HG03439 (cell line): Measurements from ENCODE around the gene OR11H6.
"Not testable (repeated sequence)": the region's sequence is repeated elsewhere in the genome, so short reads cannot be mapped to it uniquely, and the experiment has no call there.

Source experiments
- ATAC-seq: cut with Tn5 transposase; IDR thresholded peaks from one replicate; pipeline ENCODE4 v1.9.1; 2021; ENCODE audit warnings: mild to moderate bottlenecking, moderate library complexity; ENCODE audit not compliant: unreplicated experiment

Gene OR11H6

DNA sequence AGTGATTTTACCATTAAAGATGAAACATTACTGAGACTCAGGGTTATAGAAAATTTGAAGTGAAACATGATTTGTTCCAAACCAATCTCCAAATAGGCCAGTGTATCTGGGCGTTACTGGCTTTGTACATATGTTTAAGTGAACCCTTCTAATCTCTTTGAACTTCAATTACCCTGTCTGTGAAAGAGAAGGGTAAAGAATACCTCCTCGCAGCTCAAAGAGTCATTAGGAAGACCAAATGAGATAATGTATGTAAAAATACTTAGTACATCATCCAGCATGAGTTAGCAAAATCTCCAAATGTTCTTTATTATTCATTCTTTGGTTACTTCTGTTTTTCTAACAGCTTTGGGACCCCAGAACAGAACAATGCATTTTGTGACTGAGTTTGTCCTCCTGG, at the start of gene OR11H6:
OR11H6 (plus strand) TSS at position 301 of the 400 bp plus-strand sequence; CDS start at position 301, 0 bp downstream.
- no peak for ATAC-seq

- not testable (repeated sequence) for ATAC-seq
These were observed 49.3 kb upstream of the OR11H6 start for GRCh38 chr14:20174205-20174604.

DNA sequence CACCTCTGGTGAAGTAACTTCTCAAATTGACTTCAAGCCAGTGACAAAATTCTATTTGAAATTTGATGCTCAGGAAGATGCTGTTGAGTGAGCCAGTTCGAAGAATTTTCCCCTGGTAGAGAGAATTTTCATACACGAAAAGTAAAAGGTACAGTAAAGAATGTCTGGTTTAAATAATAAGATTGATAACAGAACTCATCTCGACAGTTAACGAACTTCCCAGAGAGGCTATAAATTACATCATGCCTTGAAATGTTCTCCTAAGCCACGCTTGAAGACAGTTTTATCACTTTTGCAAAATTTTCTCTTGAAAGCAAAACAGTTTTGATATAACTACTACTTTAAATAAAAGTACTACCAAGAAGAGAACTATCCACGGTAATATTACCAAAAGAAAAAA, 47.2 kb upstream of the OR11H6 start:
- no peak for ATAC-seq

GRCh38 chr14:20177433-20177974, 46.0 kb upstream of the OR11H6 start:
- ATAC-seq, result no peak

- no peak for ATAC-seq
These were observed 44.3 kb upstream of the OR11H6 start for GRCh38 chr14:20179218-20179617.

DNA sequence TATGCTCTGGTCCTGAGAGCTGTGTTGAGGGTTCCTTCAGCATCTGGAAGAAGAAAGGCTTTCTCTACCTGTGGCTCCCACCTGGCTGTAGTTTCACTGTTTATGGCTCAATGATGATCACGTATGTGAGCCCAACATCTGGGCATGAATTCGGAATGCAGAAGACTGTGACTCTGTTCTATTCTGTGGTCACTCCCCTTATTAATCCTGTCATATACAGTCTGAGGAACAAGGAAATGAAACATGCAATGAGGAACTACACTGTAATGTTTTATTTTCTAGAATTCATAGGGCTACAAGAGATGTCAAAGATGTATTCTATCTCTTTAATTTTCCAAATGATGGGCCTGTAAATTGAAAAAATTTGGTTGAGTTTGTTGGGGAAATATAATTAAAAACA, 43.6 kb upstream of the OR11H6 start:
- no peak for ATAC-seq

- ATAC-seq, result no peak
These were observed 43.0 kb upstream of the OR11H6 start for GRCh38 chr14:20180486-20180885.

DNA sequence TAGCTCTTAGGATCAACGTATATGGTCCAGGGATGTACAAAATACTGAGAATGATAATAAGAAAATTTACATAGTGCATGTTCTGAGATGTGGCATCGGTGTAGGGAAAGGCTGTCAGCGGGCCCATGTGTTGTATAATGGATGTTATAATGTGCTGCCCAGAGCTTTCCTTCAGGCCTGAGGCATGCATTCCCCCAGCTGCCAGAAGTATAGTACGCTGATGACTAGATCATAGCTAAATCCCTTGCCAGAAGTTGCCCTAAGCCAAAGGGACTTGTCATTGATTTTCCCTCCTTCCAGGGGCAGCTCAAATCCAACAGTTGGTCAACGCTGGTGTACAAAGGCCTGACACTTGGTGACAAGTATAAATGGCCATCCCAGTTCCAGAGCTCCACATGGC, 39.3 kb upstream of the OR11H6 start:
- ATAC-seq, result no peak

GRCh38 chr14:20190596-20190995, 32.9 kb upstream of the OR11H6 start, which contains the start of gene OR11G2:
Gene OR11G2, plus strand, starts transcription at chr14:20190896. Its CDS starts 6,542 bp downstream, at chr14:20197438.
- ATAC-seq, result no peak

- no peak for ATAC-seq
These were observed 32.1 kb upstream of the OR11H6 start for GRCh38 chr14:20191396-20191795.

GRCh38 chr14:20194101-20194500, 29.4 kb upstream of the OR11H6 start:
- no peak for ATAC-seq

GRCh38 chr14:20195170-20195569, 28.3 kb upstream of the OR11H6 start:
- ATAC-seq, result not testable (repeated sequence)

DNA sequence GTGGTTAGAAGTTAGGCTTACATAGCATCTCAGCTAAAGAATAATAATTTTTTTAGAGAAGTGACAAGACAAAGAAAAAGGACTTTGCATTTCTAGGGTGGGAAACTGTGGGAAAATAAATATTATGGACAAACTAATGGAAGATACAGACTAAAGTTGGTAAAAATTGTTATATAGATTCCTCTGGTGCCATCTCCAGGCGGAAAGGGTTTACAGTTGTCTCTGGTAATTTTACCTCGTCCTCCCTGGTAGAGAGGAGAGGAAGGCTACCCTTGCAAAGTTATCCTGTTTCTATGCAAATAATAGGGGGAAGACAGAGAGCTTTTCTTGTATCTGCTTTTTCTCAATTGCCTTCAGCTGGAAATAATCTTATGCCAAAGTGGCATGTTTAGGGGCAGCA, 27.6 kb upstream of the OR11H6 start:
- ATAC-seq, result no peak

DNA sequence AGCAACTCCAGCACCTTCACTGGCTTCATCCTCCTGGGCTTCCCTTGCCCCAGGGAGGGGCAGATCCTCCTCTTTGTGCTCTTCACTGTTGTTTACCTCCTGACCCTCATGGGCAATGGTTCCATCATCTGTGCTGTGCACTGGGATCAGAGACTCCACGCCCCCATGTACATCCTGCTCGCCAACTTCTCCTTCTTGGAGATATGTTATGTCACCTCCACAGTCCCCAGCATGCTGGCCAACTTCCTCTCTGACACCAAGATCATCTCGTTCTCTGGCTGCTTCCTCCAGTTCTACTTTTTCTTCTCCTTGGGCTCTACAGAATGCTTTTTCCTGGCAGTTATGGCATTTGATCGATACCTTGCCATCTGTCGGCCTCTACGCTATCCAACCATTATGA, 26.1 kb upstream of the OR11H6 start:
- no peak for ATAC-seq

DNA sequence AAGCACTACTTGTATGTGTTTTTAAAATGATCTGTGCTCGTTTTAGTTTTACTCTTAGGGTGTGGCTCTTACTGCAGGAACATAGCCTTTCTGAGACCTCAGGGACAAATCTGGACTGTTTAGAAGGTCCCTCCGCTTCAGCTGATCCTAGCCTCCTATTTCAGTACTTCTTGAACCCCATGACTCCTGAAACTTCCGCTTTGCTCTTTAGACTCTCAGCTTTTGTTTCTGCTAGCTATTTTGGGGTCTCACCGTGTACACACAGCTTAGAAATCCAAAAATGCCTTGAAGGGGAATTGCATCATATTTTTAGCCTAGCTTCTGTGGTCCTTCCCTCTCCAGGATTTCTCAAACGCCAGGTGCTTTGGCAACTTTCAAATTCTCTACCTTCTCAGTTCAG, 24.5 kb upstream of the OR11H6 start:
- ATAC-seq, result no peak

DNA sequence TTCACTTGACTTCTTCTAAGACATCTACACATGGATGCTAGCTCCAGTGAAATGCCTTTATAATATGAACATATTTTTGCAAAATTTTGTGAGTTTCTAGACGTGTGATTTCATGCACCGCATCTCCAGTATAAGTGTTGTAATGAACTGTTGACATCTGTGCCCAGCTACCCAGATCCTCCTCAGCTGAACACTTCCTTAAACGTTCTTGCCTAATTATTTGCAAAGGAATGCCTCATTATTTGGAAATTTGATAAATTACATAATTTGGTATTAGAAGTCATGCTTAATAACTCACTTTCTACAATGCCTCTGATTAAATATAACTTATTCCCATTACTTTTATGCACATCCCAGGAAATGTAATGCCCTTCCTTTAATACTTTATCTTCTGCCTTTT, 18.8 kb upstream of the OR11H6 start:
- no peak for ATAC-seq

GRCh38 chr14:20209595-20209994, 13.9 kb upstream of the OR11H6 start:
- no peak for ATAC-seq

DNA sequence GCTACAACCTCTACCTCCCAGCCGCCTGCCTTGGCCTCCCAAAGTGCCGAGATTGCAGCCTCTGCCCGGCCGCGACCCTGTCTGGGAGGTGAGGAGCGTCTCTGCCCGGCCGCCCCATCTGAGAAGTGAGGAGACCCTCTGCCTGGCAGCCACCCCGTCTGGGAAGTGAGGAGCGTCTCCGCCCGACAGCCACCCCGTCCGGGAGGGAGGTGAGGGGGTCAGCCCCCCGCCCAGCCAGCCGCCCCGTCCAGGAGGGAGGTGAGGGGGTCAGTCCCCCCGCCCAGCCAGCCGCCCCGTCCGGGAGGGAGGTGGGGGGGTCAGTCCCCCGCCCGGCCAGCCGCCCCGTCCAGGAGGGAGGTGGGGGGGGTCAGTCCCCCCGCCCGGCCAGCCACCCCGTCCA, 11.1 kb upstream of the OR11H6 start:
- ATAC-seq, result not testable (repeated sequence)

- ATAC-seq, result no peak
These were observed 8.3 kb upstream of the OR11H6 start for GRCh38 chr14:20215196-20215595.

- no peak for ATAC-seq
These were observed 4.5 kb upstream of the OR11H6 start for GRCh38 chr14:20219033-20219432.

- ATAC-seq, result no peak
These were observed 5.2 kb downstream of the OR11H6 start, which contains the start of gene OR11H7 for GRCh38 chr14:20228681-20229080. Gene OR11H7, plus strand, starts transcription at chr14:20228981.

DNA sequence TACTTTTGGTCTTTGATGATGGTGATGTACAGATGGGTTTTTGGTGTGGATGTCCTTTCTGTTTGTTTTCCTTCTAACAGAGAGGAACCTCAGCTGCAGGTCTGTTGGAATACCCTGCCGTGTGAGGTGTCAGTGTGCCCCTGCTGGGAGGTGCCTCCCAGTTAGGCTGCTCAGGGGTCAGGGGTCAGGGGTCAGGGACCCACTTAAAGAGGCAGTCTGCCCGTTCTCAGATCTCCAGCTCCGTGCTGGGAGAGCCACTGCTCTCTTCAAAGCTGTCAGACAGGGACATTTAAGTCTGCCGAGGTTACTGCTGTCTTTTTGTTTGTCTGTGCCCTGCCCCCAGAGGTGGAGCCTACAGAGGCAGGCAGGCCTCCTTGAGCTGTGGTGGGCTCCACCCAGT, 11.9 kb downstream of the OR11H6 start:
- ATAC-seq, result not testable (repeated sequence)

DNA sequence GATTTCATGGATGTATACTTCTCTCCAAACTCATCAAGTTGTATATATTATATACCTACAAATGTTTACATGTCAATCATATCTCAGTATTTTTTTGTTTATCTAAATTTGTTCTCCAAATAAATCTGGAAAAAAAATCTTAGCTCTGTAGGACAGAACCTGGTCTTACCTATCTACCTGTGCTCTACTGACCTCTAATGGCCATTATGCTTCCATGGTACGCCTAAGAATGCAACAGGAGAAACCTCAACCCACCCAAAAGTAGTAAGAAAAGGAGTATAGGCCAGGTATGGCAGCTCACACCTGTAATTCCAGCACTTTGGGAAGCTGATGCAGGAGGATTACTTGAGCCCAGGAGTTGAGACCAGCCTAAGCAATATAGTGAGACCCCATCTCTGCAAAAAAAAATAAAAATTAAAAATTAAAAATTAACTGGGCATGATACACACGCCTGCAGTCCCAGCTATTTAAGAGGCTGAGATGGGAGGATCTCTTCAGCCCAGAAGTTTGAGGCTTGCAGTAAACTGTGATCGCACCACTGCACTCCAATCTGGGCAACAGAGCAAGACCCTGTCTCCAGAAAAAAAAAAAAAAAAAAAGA, 24.2 kb downstream of the OR11H6 start:
- no peak for ATAC-seq
